ENCODE data around the gene PCDHGA1. TPM values are rescaled to one million over a fixed set of nuclear protein-coding genes. Genes with fewer than 3 reads are reported as not detected.
A peak's percentile ranks its signal among the peaks of the same experiment; 100 is the strongest.

Gene PCDHGA1
- total and polyA plus RNA-seq, 4 donors = 0.91 to 1.6 (median 1.0) TPM; not detected in 1

DNA sequence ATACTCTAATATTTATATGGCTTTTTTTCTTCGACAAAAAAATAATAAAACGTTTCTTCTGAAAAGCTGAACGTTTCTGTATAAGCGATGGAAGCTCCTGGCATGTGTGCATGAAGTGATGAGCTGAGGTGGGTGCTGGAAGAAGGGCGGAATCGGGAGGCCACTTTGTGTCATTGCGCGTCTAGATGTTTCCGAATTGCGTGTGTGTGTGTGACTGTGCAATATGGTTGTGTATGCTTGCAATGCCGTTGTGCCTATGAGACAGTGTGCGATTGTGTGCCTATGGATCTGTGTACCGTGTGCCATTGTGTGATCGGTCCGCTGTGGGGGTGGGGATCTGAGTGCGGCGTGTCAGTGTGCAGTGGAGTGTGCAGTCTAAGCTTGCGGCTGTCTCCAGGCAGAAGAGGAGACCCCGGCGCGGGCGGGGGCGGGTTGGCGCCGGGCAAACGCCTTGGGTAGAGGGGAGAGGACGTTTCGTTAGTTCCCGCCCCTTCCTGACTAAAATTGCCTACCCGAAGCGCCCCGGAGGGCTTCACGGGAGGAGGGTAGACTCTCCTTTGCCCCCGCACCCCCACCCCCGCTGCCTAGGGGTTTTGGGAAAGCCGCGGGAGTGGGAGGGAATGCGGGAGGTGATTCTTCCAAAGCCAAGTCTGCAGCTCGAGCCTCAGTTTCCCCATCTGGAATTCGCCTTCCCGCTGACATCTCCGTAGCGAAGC, 182.8 kb downstream of the PCDHGA1 start:
- peak; percentile 37 for ATAC-seq (ENCODE audit: low FRiP score)
- H3K4me3 ChIP-seq (ENCODE audit: low read length in 2 of 2) = peak overlapping the region; percentile 50 to 71
- peaks cover 0 to 1% of the 10 kb centered on the region in 2 donors for H3K36me3 ChIP-seq (ENCODE audit: control insufficient read depth in 1 of 2, insufficient read depth in 2 of 2, low read length in 1 of 2)
- no peaks in the 10 kb centered on the region for H3K9me3 ChIP-seq (ENCODE audit: control insufficient read depth, low read length)
- H3K27ac ChIP-seq (ENCODE audit: low read depth in 1 of 2, low read length in 2 of 2) = peak overlapping the region; percentile 81 to 97
- intact Hi-C loops (cut with DNase I) = loop anchor here (2.0 to 5.0 kb wide), 2 partner anchors 36 kb away; partner anchors contain the start of gene PCDHGC3 (in 1 of the 2)
- H3K27me3 ChIP-seq (ENCODE audit: control insufficient read depth in 1 of 2, insufficient read depth in 2 of 2, low read length in 1 of 2) = no peaks in the 10 kb centered on the region
- DNase-seq = peak; percentile 74 to 85
- peaks cover 2 to 14% of the 10 kb centered on the region in 2 donors for H3K4me1 ChIP-seq (ENCODE audit: control insufficient read depth in 1 of 2, insufficient read depth in 2 of 2, low read length in 2 of 2)
- WGBS, 2 donors = 2% methylated on average over 42 to 43 of the region's 43 CpGs

DNA sequence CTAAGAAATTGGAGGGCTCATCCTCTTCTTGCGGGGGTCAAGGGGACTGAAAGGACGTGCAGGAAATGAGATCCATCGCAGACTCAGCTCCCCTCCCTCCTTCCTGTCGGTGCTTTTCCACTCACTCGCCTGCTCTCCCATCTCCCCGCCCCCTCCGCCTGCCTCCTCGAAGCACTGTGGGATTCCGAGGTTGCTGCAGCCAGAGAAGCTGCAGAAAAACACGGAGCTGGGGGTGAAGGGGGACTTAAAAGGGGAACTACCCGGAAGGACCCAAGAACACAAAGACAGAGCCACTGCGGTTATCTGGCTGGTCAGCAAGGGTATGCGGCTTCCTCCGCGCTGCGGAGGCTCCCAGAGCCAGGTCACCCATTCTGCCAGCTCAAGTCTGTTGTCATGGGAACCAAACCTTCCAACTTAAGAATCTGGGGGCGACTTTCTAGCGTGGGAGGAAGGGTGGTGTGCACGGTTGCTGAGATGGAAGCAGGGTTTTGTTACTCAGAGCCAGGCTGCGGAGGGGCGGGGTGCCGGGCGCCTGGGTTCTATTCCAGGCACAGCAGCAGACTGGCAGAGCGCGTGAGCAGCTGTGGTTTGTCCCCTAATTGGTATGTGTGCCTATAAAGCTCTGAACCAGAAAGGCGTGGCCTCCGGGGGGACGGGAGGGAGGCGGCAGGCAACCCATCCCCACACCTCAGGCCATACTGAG, 183.5 kb downstream of the PCDHGA1 start:
- peak overlapping the region; percentile 50 to 71 for H3K4me3 ChIP-seq (ENCODE audit: low read length in 2 of 2)
- intact Hi-C loops (cut with DNase I) = loop anchor here (2.0 to 5.0 kb wide), 3 partner anchors 36 to 47 kb away; partner anchors contain the start of gene PCDHGC3 (in 1 of the 2)
- peak; percentile 76 for ATAC-seq (ENCODE audit: low FRiP score)
- 2% methylated on average over 29 of the region's 29 CpGs for WGBS, 2 donors
- peak overlapping the region; percentile 81 to 97 for H3K27ac ChIP-seq (ENCODE audit: low read depth in 1 of 2, low read length in 2 of 2)
- peaks cover 0 to 1% of the 10 kb centered on the region in 2 donors for H3K36me3 ChIP-seq (ENCODE audit: control insufficient read depth in 1 of 2, insufficient read depth in 2 of 2, low read length in 1 of 2)
- peaks cover 2 to 14% of the 10 kb centered on the region in 2 donors for H3K4me1 ChIP-seq (ENCODE audit: control insufficient read depth in 1 of 2, insufficient read depth in 2 of 2, low read length in 2 of 2)
- H3K27me3 ChIP-seq (ENCODE audit: control insufficient read depth in 1 of 2, insufficient read depth in 2 of 2, low read length in 1 of 2) = no peaks in the 10 kb centered on the region
- peak; percentile 93 for DNase-seq
- H3K9me3 ChIP-seq (ENCODE audit: control insufficient read depth, low read length) = no peaks in the 10 kb centered on the region

- intact Hi-C loops (cut with DNase I) = loop anchor here in 1 of 2 donors (2.0 to 5.0 kb wide), 2 partner anchors 37 to 46 kb away; partner anchors contain the start of gene PCDHGC3
- Histone ChIP-seq H3K36me3 (ENCODE audit: control insufficient read depth in 1 of 2, insufficient read depth in 2 of 2, low read length in 1 of 2) (peaks cover 0 to 1% of the 10 kb centered on the region in 2 donors), H3K4me1 (ENCODE audit: control insufficient read depth in 1 of 2, insufficient read depth in 2 of 2, low read length in 2 of 2) (peaks cover 2 to 14% of the 10 kb centered on the region in 2 donors), H3K4me3 (ENCODE audit: low read length in 2 of 2) (no peak overlapping the region), H3K9me3 (ENCODE audit: control insufficient read depth, low read length) (no peaks in the 10 kb centered on the region), H3K27ac (ENCODE audit: low read depth in 1 of 2, low read length in 2 of 2) (peak overlapping the region; percentile 71 to 97), H3K27me3 (ENCODE audit: control insufficient read depth in 1 of 2, insufficient read depth in 2 of 2, low read length in 1 of 2) (no peaks in the 10 kb centered on the region)
- WGBS, 2 donors = 6 to 11% methylated on average over 6 of the region's 6 CpGs
- DNase-seq = no peak
- ATAC-seq (ENCODE audit: low FRiP score) = peak; percentile 28
These were observed 184.2 kb downstream of the PCDHGA1 start for GRCh38 chr5:141514330-141515133.

DNA sequence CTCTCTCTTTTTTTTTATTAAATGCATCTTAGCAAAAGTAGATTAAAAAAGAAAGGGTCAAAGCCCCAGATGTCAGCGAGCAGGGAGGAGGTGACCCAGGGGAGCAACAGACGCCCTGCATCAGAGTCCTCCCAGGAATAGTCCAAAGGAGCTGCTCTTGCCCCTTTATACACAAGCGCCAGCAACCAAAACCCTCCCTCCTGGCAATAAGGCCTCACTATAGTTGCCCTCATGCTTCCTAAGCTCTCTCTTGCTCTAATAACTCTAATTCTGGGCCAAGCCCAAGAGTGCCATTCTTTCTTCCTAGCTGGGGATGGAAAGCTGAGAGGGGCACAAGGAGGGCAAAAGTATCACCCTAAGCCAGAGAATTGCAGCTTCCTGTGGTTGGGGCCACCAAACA, 184.8 kb downstream of the PCDHGA1 start:
- Histone ChIP-seq H3K27me3 (ENCODE audit: control insufficient read depth in 1 of 2, insufficient read depth in 2 of 2, low read length in 1 of 2) (no peaks in the 10 kb centered on the region), H3K27ac (ENCODE audit: low read depth in 1 of 2, low read length in 2 of 2) (peak overlapping the region; percentile 71 to 93), H3K9me3 (ENCODE audit: control insufficient read depth, low read length) (no peaks in the 10 kb centered on the region), H3K4me3 (ENCODE audit: low read length in 2 of 2) (no peak overlapping the region), H3K4me1 (ENCODE audit: control insufficient read depth in 1 of 2, insufficient read depth in 2 of 2, low read length in 2 of 2) (peaks cover 2 to 14% of the 10 kb centered on the region in 2 donors), H3K36me3 (ENCODE audit: control insufficient read depth in 1 of 2, insufficient read depth in 2 of 2, low read length in 1 of 2) (peaks cover 0 to 1% of the 10 kb centered on the region in 2 donors)
- intact Hi-C loops (cut with DNase I) = loop anchor here in 1 of 2 donors (2.0 kb wide), 1 partner anchor 46 kb away; no protein-coding TSS in a partner anchor
- 54 to 55% methylated on average over 3 of the region's 3 CpGs for WGBS, 2 donors
- DNase-seq (no peak), ATAC-seq (ENCODE audit: low FRiP score) (no peak)

- 69 to 70% methylated on average over 4 of the region's 4 CpGs for whole genome bisulfite sequencing, 2 donors
- Histone ChIP-seq H3K9me3 (ENCODE audit: control insufficient read depth, low read length) (no peaks in the 10 kb centered on the region), H3K27ac (ENCODE audit: low read depth in 1 of 2, low read length in 2 of 2) (peak overlapping the region; percentile 71 to 79), H3K36me3 (ENCODE audit: control insufficient read depth in 1 of 2, insufficient read depth in 2 of 2, low read length in 1 of 2) (peaks cover 0 to 1% of the 10 kb centered on the region in 2 donors), H3K4me3 (ENCODE audit: low read length in 2 of 2) (no peak overlapping the region), H3K27me3 (ENCODE audit: control insufficient read depth in 1 of 2, insufficient read depth in 2 of 2, low read length in 1 of 2) (no peaks in the 10 kb centered on the region), H3K4me1 (ENCODE audit: control insufficient read depth in 1 of 2, insufficient read depth in 2 of 2, low read length in 2 of 2) (peaks cover 2 to 14% of the 10 kb centered on the region in 2 donors)
- DNase-seq (no peak), ATAC-seq (ENCODE audit: low FRiP score) (no peak)
- intact Hi-C loops (cut with DNase I) = loop anchor here in 1 of 2 donors (2.0 kb wide), 1 partner anchor 45 kb away; no protein-coding TSS in a partner anchor
These were observed 185.8 kb downstream of the PCDHGA1 start for GRCh38 chr5:141515946-141516671.

- whole genome bisulfite sequencing, 2 donors = 34 to 49% methylated on average over 8 of the region's 8 CpGs
- peak overlapping the region in 1 of 2 donors; percentile 79 for H3K27ac ChIP-seq (ENCODE audit: low read depth in 1 of 2, low read length in 2 of 2)
- H3K36me3 ChIP-seq (ENCODE audit: control insufficient read depth in 1 of 2, insufficient read depth in 2 of 2, low read length in 1 of 2) = peaks cover 0 to 1% of the 10 kb centered on the region in 2 donors
- no peaks in the 10 kb centered on the region for H3K27me3 ChIP-seq (ENCODE audit: control insufficient read depth in 1 of 2, insufficient read depth in 2 of 2, low read length in 1 of 2)
- H3K4me1 ChIP-seq (ENCODE audit: control insufficient read depth in 1 of 2, insufficient read depth in 2 of 2, low read length in 2 of 2) = peaks cover 2 to 14% of the 10 kb centered on the region in 2 donors
- intact Hi-C loops (cut with DNase I) = no loop called here
- ATAC-seq (ENCODE audit: low FRiP score) (no peak), DNase-seq (peak; percentile 79)
- H3K9me3 ChIP-seq (ENCODE audit: control insufficient read depth, low read length) = no peaks in the 10 kb centered on the region
- H3K4me3 ChIP-seq (ENCODE audit: low read length in 2 of 2) = no peak overlapping the region
These were observed 186.3 kb downstream of the PCDHGA1 start for GRCh38 chr5:141516672-141517025.

DNA sequence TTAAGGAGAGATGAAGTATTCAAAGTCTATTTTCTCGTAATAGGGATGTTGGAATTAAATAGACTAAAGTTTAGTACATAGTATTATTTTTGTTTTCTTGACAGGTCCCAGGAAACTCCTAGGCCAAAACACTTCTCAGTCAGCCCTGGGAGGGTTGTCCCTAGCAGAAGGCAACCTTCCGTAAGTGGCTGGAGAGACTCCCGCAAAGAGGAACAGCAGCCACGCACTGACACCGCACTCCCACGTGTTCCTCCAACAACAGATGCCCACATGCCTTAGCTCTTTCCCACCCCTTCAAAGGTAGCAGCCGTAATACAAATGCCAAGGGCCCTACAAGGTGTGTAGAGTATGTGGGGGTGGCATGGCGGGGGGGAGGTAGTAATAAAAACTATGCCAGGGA, 187.0 kb downstream of the PCDHGA1 start:
- peaks cover 0 to 1% of the 10 kb centered on the region in 2 donors for H3K36me3 ChIP-seq (ENCODE audit: control insufficient read depth in 1 of 2, insufficient read depth in 2 of 2, low read length in 1 of 2)
- H3K27me3 ChIP-seq (ENCODE audit: control insufficient read depth in 1 of 2, insufficient read depth in 2 of 2, low read length in 1 of 2) = no peaks in the 10 kb centered on the region
- peak overlapping the region in 1 of 2 donors; percentile 32 for H3K27ac ChIP-seq (ENCODE audit: low read depth in 1 of 2, low read length in 2 of 2)
- H3K4me1 ChIP-seq (ENCODE audit: control insufficient read depth in 1 of 2, insufficient read depth in 2 of 2, low read length in 2 of 2) = peaks cover 2 to 14% of the 10 kb centered on the region in 2 donors
- WGBS, 2 donors = 87 to 91% methylated on average over 8 of the region's 8 CpGs
- H3K4me3 ChIP-seq (ENCODE audit: low read length in 2 of 2) = no peak overlapping the region
- no peaks in the 10 kb centered on the region for H3K9me3 ChIP-seq (ENCODE audit: control insufficient read depth, low read length)
- ATAC-seq (ENCODE audit: low FRiP score) (no peak), DNase-seq (no peak)
- intact Hi-C loops (cut with DNase I) = no loop called here

Data from aorta (tissue), 5 donors.